Measurements from ENCODE around the gene SLC24A4. TPM values are rescaled to one million over a fixed set of nuclear protein-coding genes. Genes with fewer than 3 reads are reported as not detected.

Gene SLC24A4
- total RNA-seq, 1 donor from 2014 or later: not detected

DNA sequence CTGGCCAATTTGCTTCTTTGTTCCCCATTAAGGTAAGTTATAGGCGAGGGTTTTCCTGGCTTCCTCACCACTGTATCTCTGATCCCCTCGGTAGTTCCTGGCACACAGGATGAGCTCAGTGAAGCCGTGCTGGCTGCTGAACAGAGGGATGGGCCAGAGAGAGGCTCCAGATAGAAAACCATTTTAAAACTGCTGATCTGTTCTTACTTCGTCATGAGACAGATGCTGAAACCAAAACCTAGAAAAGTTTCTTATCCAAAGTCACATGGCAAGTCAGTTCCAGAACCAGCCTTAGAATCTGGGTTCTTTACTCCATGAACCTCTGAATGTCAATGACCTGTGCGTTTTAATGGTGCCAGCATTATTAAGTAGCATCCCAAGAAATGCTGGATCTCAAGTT lies 114.3 kb downstream of the SLC24A4 start:
- H3K4me3 ChIP-seq: no peak overlapping the region
- TF ChIP-seq, protein P1, sequence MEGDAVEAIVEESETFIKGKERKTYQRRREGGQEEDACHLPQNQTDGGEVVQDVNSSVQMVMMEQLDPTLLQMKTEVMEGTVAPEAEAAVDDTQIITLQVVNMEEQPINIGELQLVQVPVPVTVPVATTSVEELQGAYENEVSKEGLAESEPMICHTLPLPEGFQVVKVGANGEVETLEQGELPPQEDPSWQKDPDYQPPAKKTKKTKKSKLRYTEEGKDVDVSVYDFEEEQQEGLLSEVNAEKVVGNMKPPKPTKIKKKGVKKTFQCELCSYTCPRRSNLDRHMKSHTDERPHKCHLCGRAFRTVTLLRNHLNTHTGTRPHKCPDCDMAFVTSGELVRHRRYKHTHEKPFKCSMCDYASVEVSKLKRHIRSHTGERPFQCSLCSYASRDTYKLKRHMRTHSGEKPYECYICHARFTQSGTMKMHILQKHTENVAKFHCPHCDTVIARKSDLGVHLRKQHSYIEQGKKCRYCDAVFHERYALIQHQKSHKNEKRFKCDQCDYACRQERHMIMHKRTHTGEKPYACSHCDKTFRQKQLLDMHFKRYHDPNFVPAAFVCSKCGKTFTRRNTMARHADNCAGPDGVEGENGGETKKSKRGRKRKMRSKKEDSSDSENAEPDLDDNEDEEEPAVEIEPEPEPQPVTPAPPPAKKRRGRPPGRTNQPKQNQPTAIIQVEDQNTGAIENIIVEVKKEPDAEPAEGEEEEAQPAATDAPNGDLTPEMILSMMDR (IDR thresholded peaks at IDR 0.05): no peak
- no peaks in the 10 kb centered on the region for H3K4me1 ChIP-seq

GRCh38 chr14:92437729-92438285 lies 114.8 kb downstream of the SLC24A4 start:
- H3K9me3 ChIP-seq: no peaks in the 10 kb centered on the region
- H3K27me3 ChIP-seq: no peaks in the 10 kb centered on the region
- no peak overlapping the region for H3K27ac ChIP-seq
- H3K4me1 ChIP-seq: no peaks in the 10 kb centered on the region
- intact Hi-C loops (cut with DNase I): no loop called here
- DNase-seq (ENCODE audit: low spot score in 2 of 2): no peak
- no peaks in the 10 kb centered on the region for H3K36me3 ChIP-seq
- TF ChIP-seq, protein P1 (IDR thresholded peaks at IDR 0.05): no peak
- no peak overlapping the region for H3K4me3 ChIP-seq

More for the DNA sequence above, 114.3 kb downstream of the SLC24A4 start:
- Histone ChIP-seq H3K9me3 (no peaks in the 10 kb centered on the region), H3K27ac (no peak overlapping the region), H3K27me3 (no peaks in the 10 kb centered on the region), H3K36me3 (no peaks in the 10 kb centered on the region)
- DNase-seq (ENCODE audit: low spot score in 2 of 2): no peak
- intact Hi-C loops (cut with DNase I): no loop called here

DNA sequence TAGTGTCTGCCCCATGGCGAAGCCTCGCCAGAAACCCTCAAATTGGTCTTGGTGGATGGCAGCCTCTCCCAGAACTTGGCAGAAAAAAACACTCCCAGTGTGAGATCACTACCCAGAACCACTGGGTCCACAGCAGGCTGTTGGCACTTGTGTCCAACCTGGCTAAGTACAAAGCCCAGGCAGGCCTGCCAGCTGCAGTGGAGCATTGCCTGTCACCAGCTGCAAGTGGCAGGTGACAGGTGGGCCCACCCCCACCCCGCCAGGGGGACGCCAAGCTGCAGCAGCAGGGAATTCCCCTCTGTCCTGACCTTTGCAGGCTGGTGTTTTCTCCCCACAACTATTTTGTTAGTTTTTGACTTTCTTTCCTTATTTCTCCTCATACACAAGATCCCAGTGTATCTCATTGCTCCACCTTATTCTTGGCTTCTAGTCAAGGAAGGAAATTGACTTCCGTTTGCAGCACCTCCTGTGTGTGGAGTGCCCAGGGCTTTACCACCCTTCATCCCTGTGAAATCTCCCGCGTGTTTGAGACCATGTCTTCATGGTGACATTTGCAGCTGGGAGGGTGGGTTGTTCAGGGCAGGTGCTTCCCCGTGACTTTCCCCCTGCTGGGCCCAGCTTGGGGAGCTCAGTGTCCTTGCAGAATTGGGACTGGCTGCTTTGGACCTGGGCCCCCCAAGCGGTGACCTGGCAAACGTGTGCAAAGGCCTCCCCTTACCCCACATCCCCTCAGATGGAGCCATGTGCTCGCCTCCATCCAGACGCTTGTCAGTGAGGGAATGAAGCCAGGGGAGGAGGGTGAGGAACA lies 116.8 kb downstream of the SLC24A4 start:
- H3K9me3 ChIP-seq: no peaks in the 10 kb centered on the region
- H3K27ac ChIP-seq: no peak overlapping the region
- H3K4me1 ChIP-seq: no peaks in the 10 kb centered on the region
- DNase-seq (ENCODE audit: low spot score in 2 of 2): no peak
- no peak overlapping the region for H3K4me3 ChIP-seq
- TF ChIP-seq, protein P1 (IDR thresholded peaks at IDR 0.05): no peak
- H3K27me3 ChIP-seq: no peaks in the 10 kb centered on the region
- intact Hi-C loops (cut with DNase I): no loop called here
- no peaks in the 10 kb centered on the region for H3K36me3 ChIP-seq

GRCh38 chr14:92440345-92441003 lies 117.5 kb downstream of the SLC24A4 start:
- intact Hi-C loops (cut with DNase I): no loop called here
- Histone ChIP-seq H3K27ac (no peak overlapping the region), H3K36me3 (no peaks in the 10 kb centered on the region), H3K9me3 (no peaks in the 10 kb centered on the region), H3K4me3 (no peak overlapping the region), H3K27me3 (no peaks in the 10 kb centered on the region), H3K4me1 (no peaks in the 10 kb centered on the region)
- no peak for DNase-seq (ENCODE audit: low spot score in 2 of 2)
- TF ChIP-seq, protein P1 (IDR thresholded peaks at IDR 0.05): no peak

DNA sequence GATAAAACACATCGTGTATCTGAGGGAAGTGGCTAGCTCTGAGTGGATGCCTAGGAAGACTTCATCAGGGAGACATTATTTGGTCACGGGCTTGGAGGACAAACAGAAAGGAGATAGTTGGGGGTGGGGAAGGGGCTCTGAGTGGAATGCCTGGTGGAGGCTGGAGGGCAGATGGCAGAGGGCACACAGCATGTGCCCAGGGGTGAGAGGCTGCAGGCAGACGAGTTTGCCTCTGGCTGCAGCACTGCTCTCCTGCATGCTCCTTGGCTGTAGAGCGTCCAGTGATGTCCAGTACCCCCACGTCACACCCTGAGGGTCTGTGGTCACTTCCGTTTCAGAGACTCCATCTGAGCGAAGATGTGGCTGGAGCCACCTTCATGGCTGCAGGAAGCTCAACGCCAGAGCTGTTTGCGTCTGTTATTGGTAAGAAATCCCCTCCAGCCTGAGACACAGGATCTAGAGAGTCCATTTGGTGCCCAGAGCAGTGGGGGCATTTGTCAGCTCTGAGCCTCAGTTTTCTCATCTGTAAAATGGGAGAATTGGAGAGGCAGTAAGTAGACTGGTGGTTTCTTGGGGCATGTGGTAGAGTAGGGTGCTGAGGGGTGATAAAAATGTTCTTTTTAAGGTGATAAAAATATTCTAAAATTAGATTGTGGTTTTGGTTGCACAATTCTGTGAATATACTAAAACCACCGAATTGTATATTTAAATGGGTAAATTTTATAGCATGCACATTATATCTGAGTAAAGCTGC lies 119.0 kb downstream of the SLC24A4 start:
- no peaks in the 10 kb centered on the region for H3K4me1 ChIP-seq
- TF ChIP-seq, protein P1 (IDR thresholded peaks at IDR 0.05): no peak
- no peak for DNase-seq (ENCODE audit: low spot score in 2 of 2)
- H3K4me3 ChIP-seq: no peak overlapping the region
- no peaks in the 10 kb centered on the region for H3K9me3 ChIP-seq
- no peaks in the 10 kb centered on the region for H3K27me3 ChIP-seq
- intact Hi-C loops (cut with DNase I): no loop called here
- no peak overlapping the region for H3K27ac ChIP-seq
- no peaks in the 10 kb centered on the region for H3K36me3 ChIP-seq
